Inflammatory macrophage treated with lipopolysaccharide for 4 hours (primary cell): ENCODE data around the gene GAS2L1.

ENCODE experiments used
- DNase-seq: peaks from one replicate; pipeline ENCODE4 v3.0.0-alpha.2; 2020

GAS2L1 gene

DNA sequence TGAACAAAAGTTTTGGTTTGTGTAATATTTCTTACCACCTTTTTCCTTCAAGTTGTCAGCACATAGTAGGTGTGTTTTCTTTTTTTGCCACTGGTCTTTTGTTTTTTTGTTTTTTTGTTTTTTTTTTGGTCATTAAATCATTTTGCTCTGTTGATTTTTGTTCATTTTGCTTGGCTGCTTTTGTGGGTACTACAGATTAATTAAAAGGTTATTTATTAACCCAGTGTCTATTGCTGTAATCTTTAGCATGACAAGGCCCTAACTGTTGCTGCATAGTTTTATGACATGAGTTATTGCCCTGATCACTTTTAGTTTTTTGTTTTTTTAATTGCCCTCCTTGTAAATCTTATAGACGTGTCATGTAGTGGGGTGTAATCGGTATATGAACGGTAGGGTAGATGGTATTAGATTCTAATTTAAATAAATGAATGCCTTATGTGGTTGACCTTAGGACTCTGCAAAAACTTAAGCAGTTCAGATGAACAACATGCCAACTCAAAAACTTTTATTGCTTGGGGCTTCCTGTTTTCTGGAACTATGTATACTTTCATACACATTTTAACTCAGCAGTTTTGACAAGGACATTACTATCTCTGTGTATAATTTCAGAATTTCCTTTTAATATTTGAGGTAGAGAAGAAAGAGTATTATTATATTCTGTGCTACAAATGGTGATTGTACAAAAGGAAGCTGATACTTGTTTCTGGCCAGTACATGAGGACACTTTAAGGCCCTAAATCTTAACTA is 30.5 kb upstream of the GAS2L1 start:
- no peak for DNase-seq

DNA sequence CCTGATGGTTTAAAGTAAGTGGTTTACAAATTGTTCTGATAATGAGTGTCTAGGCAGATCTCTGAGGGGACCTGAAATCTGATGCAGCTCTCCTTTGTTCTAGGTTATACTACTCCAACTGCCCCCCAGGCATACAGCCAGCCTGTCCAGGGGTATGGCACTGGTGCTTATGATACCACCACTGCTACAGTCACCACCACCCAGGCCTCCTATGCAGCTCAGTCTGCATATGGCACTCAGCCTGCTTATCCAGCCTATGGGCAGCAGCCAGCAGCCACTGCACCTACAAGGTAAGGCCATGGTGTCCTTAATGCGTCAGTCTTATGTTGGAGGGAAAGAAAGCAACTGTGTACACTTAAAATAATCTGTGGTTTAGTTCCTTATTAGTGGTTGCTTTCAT is 28.5 kb upstream of the GAS2L1 start:
- no peak for DNase-seq

DNA sequence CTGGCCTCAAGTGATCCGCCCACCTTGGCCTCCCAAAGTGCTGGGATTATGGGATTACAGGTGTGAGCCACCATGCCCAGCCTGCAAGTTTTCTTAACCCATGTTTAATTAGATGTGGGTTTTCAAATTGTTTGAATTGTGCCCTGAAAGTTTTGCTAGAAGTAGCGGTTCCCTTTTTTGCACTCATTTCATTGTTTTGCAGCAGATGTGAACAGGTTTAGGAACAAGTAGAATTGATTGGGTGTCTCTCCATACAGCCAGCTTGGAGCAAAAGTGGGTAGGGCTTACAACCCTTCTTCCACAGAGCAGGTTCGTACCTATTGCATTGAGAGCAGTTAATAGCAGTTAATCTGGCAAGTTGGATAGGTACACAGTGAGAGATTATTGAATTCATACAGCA is 22.3 kb upstream of the GAS2L1 start:
- DNase-seq, result no peak

DNA sequence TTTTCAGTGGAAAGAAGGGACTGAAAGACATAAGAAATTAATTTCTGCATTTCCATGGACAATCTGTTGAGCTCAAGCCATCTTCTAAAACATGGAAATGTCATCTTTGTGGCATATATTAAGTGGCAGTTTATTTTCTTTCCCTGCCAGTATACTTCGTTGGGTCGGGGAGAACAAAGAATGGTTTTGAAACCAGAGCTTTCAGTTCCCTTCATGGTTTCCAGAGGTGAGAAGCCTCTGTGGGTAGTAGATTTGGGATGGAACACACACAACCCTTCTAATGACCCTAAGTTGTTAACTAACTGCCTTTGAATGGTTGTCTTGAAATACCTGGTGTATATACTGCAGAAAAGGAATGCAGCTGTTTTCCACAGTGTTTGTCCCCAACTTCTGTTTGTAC is 17.6 kb upstream of the GAS2L1 start:
- no peak for DNase-seq

DNA sequence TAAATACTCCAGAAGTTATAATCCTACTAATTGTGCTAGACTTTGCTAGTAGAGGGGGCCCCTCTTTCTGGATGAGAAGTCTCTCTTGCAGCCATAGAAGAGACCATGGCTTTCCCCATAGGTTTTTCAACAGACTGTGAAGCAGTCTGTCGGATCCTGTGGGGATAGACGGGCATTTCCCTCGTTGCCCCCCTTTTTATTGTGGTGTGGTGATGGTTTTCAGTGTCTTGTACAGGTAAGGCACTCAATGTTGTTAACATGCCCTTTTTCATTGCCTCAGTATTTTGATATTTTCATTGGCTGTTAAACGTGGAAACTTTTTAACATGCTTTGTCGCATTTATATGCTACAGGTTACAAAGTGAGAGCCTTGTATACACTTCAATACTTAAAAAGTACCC is 16.4 kb upstream of the GAS2L1 start:
- DNase-seq, result no peak

DNA sequence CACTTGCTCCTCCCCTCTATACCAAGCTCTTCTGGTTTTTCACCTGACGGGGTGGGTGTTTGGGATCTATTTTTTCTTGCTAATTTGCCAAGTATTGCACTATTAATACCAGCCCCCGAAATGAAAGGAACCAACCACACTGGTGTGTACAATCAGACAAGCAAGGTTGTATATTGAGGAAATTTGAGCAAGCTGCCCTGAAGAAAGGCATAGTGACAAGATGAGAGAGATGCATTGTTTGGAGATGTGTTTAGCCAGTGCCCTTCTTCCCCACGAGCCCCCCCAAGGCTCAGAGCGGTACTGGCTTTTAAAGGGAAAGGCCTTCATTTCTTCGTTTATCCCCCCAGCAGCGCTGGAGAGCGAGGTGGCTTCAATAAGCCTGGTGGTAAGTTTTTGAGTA is 15.2 kb upstream of the GAS2L1 start:
- DNase-seq, result no peak

DNA sequence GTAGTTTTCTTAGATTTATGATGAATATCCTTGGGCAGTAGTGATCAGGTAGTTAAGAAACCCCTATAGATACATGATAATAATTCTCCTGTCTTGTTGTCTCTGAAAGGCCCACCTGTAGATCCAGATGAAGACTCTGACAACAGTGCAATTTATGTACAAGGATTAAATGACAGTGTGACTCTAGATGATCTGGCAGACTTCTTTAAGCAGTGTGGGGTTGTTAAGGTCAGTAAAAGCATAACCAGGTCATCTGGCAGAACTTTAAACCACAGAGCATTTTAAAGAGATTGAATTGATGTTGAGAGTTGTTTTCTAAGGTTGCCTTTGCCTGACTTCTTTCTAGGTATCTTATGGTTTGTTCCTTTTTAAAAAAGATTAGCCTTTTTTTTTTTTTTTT is 14.1 kb upstream of the GAS2L1 start:
- no peak for DNase-seq

DNA sequence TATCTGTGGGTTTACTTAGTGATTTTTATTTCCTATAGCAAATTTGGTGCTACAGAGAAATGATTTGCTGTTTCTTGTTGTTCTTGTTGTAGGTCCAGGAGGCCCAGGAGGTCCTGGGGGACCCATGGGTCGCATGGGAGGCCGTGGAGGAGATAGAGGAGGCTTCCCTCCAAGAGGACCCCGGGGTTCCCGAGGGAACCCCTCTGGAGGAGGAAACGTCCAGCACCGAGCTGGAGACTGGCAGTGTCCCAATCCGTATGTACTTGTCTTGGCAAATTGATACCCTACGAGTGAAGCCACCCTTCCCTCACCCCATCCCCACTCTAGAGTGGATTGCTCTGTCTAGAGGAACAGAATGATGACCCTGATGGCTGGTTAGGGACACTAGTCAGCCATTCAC is 7.8 kb upstream of the GAS2L1 start:
- no peak for DNase-seq

DNA sequence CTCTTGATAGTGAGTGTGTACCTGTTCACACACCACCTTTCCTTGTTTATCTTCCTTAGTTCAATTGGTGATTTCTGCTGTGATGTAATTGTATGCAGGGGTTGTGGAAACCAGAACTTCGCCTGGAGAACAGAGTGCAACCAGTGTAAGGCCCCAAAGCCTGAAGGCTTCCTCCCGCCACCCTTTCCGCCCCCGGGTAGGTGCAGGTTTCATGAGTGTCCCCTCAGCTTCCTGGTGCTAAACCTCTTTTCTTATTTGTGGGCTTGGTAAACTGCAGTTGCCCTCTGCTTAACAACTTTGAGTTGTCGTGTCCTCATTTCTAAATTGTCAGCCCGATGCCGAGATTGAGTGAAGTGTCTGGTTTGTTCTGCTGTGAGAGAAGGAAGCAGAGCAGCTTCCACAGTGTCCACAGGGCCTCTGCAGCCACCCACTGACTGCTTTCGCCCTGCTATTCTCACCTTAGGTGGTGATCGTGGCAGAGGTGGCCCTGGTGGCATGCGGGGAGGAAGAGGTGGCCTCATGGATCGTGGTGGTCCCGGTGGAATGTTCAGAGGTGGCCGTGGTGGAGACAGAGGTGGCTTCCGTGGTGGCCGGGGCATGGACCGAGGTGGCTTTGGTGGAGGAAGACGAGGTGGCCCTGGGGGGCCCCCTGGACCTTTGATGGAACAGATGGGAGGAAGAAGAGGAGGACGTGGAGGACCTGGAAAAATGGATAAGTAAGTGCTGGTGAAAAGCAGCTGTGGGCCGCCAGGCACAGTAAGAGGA is 7.1 kb upstream of the GAS2L1 start:
- DNase-seq, result no peak

DNA sequence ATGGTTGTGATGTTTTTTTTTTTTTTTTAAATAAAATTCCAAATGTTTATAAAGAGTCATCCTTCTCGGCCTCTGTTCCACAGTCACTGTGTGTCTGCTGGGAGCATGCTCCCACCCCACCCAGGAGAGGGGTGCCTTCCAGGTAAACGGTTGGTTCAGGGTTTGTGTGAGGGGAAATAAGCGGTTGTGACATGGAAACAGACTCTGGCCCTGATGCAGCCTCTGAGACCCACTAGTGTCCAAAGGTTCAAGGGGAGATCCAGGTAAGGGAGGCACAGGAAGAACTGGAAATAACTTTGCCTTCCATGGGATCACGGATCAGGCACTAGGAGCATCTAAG is 6.0 kb upstream of the GAS2L1 start:
- DNase-seq, result no peak

DNA sequence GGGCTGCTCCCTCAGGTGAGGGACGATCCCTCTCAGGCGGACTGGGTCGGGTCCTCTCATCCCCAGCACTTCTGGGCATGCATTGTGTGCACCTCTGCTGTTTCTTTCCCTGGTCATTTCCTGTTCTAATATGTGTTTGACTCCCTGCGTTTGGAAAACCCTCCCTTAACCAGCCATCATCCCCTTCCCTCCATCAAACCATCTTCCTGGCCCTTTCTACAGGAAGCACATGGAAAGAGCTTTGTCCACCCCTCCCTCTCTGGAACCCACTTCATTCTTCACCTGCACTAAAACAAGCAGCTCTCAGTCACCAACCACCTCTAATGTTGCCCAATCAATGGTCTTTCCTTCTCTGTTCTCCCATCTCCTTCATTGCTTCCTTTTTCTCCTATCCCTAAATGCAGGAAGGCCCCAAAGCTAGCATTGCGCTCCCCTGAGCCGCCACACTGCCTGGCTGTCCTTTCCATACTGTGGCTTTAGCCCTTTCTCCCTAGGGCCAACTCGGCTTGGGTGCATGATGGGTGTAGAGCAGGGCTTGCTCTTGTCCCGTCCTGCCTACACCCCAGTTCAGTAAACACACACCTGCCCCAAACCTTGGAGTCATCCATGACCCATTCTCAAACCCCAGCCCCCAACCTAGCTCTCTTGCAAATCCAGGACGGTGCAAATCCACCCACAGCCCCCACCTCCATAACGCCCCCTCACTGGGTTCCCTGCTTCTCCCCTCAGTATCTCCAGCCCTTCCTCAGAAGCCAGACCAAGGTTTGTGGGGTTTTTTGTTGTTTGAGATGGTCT is 5.4 kb upstream of the GAS2L1 start:
- no peak for DNase-seq

DNA sequence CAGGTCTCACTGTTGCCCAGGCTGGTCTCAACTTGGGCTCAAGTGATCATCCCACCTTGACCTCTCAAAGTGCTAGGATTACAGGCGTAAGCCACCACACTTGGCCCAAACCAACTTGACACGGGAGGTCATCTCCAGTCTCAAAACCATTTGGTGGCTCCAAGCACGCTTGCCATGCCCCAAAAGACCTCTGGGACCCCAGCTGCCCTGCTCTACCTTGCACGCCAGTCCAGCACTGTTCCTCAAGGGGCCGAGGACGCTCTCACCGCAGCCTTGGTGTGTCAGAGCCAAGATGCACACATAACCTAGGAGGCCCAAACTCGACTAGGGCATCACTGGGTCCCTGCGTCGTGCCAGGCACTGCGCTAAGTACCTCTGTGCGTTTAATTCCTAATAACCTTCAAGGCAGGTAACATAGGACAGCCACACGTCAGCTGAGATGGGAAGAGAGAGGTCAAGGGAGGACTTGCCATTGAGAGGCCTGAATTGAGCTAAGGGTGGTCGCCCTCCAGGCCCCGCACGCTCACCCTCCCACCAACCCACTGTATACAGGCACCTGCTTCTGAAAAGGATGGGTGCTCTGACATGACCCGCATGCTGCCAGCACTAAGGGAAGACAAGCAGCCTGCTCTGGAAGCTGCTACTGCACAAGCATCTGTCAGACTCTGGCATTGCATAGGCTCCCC is 4.6 kb upstream of the GAS2L1 start:
- no peak for DNase-seq

DNA sequence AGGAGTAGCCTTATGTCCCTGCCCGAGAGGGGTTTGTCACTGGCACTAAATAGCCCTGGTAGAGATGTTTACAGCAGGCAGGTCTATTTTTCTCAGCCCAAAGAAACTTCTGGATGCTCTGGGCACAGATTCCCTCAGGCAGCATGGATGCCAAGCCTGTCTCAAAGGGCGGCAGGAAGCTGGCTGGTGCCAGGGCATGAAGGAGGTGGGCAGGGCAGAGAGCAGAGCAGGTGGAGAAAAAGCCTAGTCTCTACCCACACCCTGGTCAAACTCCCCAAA is 4.1 kb upstream of the GAS2L1 start:
- no peak for DNase-seq

DNA sequence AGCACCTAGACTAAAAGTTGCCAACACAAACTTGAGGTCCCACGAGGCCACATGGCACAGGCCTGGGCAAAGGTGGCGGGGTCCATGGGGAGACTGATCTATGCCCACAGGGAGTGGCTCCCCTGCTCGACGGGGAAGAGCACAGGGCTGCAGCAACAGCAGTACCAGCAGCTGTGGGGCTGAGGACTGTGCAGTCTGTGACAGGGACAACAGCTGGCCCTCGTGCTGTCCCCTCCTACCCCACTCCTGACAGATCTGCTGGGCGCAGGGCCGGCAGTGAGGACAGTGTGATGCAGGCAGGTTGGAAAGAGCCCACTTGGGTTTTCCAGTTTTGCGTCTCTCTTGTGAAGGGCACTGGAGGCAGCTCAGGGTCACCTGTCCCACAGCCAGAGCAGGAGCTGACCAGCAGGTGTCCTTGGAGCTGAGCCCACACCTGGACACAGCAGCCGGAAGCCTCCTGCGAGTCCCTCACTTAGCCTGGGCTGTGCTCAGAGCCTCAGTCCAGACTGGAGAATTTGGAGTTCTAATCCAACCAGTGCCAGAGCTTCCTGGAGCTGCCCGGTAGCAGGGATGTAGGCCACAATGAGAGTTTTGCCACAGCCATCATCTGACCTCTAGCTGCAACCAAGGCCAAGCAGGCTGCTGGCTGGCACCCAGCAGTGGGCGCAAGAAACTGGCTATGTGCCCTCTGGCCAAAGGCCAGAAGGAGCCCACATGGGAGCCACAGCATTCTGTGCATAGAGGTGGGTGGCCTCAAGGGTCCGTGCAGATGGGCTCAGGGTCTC is 3.6 kb upstream of the GAS2L1 start:
- DNase-seq, result peak; percentile 17

DNA sequence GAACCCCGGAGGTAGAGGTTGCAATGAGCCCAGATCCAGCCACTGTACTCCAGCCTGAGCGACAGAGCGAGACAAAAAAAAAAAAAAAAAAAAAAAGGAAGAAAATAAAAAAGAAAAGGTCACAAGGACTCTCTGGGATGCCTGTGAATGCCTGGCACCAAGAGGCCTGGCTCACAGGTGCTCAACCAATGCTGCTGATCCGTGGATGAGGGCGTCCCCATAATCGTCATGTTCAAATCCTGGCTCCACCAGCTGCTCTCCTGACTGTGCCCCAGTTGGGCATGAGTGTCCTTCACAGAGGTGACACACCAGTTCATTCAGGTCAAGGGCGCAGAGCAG is 645 bp upstream of the GAS2L1 start:
- no peak for DNase-seq

DNA sequence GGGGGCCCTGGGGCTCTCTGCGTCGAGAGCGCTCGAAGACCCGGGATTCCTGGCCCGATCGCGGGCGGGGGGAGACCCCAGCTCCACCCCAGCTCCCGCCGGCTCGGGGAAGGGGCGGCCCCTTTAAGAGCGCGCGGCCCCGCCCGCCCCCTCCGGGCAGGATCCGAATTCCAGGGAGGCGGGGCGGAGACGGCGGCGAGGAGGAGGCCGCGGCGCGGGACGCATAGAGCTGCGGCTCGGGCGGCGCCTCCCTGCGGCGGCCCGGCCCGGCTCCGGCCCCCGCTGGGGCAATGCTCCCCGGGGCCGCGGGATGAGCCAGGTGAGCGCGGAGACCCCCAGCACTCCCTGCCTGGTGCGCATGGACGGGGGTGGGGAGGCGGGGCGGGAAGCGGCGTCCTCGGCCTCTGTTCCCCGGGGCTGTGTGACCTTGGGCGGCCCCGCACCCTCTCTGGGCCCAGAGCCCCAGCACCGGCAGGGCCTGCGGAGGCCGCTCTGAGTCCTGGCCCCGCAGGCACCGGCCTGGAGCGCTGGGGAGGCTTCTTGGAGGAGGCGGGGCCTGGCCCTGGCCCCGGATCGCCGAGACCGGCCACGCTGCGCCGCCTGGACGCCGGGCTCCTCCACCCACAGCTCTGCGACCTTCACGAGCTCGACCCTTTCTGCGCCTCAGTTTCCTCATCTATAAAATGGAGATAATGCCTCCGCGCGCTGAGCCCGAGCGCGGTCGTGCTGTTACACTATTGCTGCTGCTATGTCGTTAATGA is 565 bp downstream of the GAS2L1 start:
- peak; percentile 71 for DNase-seq

DNA sequence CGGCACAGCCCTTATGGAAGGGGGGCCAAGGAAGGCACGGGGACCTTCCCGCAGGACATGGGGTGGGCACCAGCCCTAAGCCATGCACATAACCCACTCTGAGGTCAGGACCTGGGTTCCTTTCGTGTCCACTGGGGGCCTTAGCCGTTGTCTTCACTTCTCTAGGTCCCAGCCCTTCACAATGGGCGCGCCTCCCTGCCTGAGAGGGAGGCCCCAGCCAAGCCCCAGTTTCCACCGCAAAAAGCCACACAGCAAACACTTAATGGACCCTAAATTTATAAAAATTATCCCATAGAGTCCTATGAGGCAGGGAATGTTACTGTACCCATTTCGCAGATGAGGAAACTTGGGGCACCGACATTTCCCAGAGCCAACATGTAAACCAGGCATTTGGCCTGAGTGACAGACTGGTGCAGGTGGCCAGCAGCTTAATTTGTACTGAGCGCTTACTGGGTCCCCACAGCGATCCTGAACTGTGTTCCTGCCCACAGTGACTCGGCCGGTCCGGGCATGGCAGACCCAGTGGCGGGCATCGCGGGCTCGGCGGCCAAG is 1.2 kb downstream of the GAS2L1 start:
- DNase-seq, result no peak

DNA sequence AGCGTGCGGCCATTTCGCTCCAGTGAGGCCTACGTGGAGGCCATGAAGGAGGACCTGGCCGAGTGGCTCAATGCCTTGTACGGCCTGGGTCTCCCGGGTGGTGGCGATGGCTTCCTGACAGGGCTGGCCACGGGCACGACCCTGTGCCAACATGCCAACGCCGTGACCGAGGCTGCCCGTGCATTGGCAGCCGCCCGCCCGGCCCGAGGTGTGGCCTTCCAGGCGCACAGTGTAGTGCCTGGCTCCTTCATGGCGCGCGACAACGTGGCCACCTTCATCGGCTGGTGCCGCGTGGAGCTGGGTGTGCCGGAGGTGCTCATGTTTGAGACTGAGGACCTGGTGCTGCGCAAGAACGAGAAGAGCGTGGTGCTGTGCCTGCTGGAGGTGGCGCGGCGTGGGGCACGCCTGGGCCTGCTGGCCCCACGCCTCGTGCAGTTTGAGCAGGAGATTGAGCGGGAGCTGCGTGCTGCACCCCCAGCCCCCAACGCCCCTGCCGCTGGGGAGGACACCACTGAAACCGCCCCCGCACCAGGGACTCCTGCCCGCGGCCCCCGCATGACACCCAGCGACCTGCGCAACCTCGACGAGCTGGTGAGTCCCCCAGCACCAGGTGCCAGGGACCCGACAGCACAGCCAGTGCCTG is 1.8 kb downstream of the GAS2L1 start:
- no peak for DNase-seq

DNA sequence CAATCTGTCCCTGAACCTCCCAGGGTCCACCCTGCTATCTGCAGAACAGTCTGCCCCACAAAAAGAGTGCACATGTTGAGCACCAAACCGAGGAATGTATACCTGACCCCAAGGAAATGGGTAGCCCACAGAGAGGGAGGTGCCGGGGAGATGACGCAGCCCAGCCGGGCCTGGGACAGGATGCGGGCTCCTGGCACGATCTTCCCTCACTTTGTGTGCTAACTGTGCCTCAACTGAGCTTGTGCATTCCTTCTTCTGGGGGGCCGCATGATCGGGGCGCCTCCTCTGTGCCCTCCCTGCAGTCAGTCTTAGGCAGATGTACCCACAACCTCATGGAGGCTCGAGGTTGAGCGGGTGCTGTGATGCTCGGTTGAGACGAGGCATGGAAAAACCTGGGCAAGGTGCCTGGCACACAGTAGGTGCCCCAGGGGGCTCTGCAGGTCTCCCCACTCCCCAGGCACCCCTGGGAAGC is 2.4 kb downstream of the GAS2L1 start:
- no peak for DNase-seq

DNA sequence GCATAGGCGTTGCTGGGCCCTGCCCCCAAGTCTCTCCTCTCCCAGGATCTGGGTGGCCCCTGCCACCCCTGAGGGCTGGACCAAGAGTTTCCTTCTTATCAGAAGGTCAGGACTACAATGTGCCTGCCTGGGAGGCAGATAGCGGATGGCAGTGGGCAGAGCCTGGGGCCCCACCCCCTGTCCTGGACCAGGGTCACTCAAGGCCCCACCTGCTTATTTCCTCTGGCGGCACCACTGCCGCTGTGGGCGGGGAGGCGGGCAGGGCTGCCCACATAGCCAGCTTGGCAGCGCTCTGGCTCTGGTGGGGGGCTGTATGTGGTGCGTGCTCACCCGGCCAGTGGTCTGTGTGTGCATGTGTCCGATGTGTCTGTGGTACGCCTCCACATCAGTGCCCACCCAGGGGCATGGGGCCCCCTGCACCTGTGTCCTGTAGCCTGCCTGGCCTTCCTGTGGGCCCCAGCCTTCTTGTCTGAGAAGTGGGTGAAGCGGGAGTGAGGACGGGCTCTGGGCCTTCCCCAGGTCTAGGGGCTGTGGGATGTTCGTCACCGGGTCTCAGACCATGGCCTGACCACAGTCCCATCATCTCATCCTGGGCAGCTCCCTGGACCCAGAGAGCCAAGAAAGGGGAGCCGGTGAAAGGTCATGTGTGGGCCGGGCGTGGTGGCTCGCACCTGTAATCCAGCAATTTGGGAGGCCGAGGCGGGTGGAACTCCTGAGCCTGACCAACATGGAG is 3.0 kb downstream of the GAS2L1 start:
- no peak for DNase-seq
